ENCODE measurements around the gene C1orf216.

- TF ChIP-seq CTCF (IDR thresholded peaks at IDR 0.05; ENCODE audit: insufficient read depth, low read length, poor library complexity, severe bottlenecking) (no peak), EZH2phosphoT487 (conservative IDR thresholded peaks at IDR 0.05; ENCODE audit: low read length) (no peak)
Measured at GRCh38 chr1:35706846-35707600, 11.7 kb downstream of the C1orf216 start.

All from SU-DHL-6 (cell line).